NB4 (cell line): Measurements from ENCODE around the gene SCN2B.

Source experiments
- DNase-seq: peaks from one replicate; pipeline ENCODE4 v3.0.0; 2010; ENCODE audit warnings: low read depth
- H3K4me3 ChIP-seq: one replicate; pipeline ENCODE4 v1.5.1; 2011; ENCODE audit warnings: mild to moderate bottlenecking, low read depth, low read length, moderate library complexity
- MYC ChIP-seq: IDR thresholded peaks from 2 replicates; pipeline ENCODE4 v1.6.1; 2011; ENCODE audit warnings: low read depth, low read length
- POLR2A ChIP-seq: IDR thresholded peaks from 2 replicates; pipeline ENCODE4 v1.6.1; 2011; ENCODE audit warnings: mild to moderate bottlenecking; ENCODE audit not compliant: insufficient read length; ENCODE audit errors: extremely low read depth
- TF ChIP-seq, protein P1 (sequence below): IDR thresholded peaks from 2 replicates; pipeline ENCODE4 v1.6.1; 2011; ENCODE audit warnings: low read depth, low read length
- TF ChIP-seq, protein P2 (sequence below): IDR thresholded peaks from one replicate; pipeline ENCODE4 v1.5.1; 2012; ENCODE audit warnings: low read depth, low read length

The SCN2B gene

DNA sequence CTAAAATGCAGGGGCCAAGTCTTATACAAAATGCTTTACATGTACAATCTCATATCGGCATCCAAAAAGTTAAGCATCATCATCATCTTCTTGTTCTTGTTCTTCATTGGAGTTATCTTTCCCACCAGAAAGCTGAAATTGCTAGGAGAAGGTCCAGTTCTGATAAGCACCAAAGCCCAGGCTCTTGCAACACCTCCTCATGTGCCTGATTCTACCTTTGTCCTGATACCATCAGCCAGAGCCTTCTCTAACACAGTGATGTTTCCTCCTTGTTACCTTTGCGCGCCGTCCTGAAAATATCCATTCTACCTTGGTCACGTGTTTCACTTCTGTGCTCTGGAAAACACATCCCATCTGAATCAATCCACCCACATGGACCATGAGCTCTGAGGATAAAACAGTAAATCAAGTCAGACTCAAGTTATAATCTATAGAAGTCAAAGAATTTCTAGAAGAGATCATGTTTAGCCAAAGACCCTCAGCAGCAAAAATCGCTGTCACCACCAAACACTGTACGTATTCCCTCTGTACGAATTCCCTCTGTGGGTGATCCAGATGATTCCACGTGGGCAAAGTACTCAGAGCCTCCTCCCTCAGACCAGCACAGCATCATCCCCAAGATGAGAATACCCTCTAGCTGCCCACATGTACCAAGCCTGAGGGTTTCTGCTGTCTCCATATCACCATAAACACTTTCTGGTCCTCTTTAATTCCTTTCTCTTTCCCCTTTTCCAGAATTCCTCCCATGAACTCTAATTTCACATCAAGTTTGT, 29.4 kb upstream of the SCN2B start:
- no peak for DNase-seq
- no peak overlapping the region for H3K4me3 ChIP-seq
- TF ChIP-seq, protein P1, sequence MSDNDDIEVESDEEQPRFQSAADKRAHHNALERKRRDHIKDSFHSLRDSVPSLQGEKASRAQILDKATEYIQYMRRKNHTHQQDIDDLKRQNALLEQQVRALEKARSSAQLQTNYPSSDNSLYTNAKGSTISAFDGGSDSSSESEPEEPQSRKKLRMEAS: no peak
- TF ChIP-seq, protein P2, sequence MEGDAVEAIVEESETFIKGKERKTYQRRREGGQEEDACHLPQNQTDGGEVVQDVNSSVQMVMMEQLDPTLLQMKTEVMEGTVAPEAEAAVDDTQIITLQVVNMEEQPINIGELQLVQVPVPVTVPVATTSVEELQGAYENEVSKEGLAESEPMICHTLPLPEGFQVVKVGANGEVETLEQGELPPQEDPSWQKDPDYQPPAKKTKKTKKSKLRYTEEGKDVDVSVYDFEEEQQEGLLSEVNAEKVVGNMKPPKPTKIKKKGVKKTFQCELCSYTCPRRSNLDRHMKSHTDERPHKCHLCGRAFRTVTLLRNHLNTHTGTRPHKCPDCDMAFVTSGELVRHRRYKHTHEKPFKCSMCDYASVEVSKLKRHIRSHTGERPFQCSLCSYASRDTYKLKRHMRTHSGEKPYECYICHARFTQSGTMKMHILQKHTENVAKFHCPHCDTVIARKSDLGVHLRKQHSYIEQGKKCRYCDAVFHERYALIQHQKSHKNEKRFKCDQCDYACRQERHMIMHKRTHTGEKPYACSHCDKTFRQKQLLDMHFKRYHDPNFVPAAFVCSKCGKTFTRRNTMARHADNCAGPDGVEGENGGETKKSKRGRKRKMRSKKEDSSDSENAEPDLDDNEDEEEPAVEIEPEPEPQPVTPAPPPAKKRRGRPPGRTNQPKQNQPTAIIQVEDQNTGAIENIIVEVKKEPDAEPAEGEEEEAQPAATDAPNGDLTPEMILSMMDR: no peak
- TF ChIP-seq POLR2A (no peak), MYC (no peak)

DNA sequence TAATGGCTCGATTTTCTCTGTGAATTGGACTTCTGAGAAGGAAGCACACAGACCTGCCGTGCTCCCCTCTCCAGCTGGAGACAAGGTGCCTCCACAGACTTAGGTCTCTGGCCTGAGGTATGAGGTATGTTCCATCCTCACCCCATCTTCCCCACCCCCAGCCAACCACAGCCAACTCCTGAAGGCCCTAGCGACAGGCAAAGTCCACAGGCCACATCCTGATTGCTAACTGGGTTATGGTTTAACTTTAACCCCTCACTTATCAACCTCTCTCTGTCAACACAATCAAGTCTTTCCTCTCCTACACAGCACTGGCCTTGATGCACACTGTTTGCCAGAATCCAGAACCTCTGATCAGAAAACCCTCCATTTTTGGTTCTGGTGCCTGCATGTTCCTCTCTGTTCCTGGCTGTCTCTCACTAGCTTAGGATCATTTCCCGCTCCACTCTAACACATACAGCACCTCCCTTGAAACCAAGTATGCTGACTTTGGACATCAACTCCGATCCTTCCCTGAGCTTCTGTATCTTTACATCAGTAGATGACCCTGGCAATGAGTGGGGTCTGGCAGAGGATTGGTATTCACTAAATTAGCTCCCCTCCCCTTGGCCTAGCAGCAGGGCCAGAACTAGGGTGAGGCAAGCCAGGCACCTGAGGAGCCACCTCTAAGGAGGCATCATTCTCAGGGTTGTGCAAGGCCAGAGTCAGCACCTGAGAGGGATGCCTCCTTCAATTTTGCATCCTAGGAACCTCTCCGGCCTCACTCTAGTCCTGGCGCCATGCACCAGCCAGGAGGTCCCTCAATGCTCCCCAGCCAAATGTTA, 26.4 kb upstream of the SCN2B start:
- H3K4me3 ChIP-seq: no peak overlapping the region
- no peak for DNase-seq
- TF ChIP-seq, protein P1: no peak
- TF ChIP-seq POLR2A (no peak), MYC (no peak)
- TF ChIP-seq, protein P2: no peak

DNA sequence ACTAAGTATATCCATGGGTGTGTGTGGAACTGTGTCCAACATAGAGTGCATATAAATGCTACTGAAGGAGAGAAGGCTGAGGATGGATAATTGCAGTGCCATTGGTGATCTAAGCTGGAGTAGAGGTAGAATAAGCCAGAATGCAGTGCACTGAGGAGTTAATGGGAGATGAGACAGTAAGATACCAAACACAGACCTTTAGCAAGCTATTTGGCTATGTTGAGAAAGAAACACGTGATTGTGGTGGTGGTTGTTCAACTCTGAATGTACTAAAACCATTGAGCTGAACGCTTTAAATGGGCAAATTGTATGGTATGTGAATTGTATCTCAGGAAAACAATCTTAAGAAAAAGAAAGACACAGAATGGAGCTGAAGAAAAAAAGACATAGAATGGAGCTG, 25.5 kb upstream of the SCN2B start:
- H3K4me3 ChIP-seq: no peak overlapping the region
- DNase-seq: no peak

DNA sequence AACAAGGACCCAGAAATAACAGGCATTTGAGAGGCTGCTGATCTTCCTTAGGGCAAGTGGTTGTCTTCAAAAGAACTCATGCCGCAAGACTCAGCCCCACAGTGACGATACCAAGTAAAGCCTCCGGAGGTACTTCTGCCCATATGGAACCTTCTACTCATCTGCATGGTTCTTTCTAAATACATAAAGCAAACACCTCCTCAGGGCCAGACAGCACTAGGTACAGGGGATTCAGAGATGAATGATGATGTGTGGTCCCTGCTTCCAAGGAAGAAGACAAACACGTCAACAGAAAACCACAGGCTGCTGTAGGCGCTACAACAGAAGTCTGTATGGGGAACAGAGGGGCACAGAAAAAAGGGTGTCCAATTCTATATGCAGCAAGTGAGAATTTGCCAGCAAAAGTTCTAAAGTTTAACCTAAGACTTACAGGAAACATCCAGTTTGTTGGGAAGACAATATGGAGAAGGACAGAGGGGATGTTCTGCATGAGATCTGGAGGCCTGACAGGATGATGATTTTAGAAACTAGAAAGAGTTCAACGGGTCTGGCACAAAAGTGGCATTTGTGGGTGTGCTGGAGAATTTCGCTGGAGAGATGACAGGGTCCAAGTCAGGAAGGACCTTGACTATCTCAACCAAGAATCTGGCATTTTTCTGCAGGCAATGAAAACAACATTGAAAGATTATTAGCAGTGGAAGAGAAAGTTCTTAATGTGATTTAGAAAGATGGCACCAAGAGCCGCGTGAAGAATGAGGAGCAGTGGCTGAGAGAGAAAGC, 24.7 kb upstream of the SCN2B start:
- DNase-seq: no peak
- TF ChIP-seq MYC: no peak
- TF ChIP-seq POLR2A: no peak
- TF ChIP-seq, protein P1: no peak
- TF ChIP-seq, protein P2: no peak
- H3K4me3 ChIP-seq: no peak overlapping the region

More for the DNA sequence above, 25.5 kb upstream of the SCN2B start:
- TF ChIP-seq MYC: no peak
- TF ChIP-seq POLR2A: no peak
- TF ChIP-seq, protein P2: no peak
- TF ChIP-seq, protein P1: no peak

DNA sequence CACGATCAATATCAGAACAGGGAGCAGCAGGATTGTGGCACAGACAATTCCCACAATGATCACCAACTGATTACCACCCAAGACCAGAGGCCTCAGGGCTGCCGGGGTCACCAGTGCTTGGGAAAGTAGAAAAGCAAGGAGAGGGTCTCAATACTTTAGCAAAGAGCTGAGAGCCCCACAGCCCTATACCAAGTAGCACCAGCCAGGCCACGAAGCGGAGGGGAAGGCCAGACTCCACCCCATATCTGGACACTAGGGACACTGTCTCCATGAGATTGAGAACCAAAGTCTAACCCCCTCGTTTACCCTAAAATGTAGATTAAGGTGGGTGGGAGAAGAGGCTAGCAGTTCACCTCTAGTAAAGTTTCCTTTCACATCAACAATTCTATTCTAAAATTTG, 24.1 kb upstream of the SCN2B start:
- TF ChIP-seq, protein P2: no peak
- TF ChIP-seq MYC (no peak), POLR2A (no peak)
- TF ChIP-seq, protein P1: no peak
- DNase-seq: no peak
- no peak overlapping the region for H3K4me3 ChIP-seq
